Measurements from ENCODE around the gene PDE7B.
A peak's percentile ranks its signal among the peaks of the same experiment; 100 is the strongest.

PDE7B gene

DNA sequence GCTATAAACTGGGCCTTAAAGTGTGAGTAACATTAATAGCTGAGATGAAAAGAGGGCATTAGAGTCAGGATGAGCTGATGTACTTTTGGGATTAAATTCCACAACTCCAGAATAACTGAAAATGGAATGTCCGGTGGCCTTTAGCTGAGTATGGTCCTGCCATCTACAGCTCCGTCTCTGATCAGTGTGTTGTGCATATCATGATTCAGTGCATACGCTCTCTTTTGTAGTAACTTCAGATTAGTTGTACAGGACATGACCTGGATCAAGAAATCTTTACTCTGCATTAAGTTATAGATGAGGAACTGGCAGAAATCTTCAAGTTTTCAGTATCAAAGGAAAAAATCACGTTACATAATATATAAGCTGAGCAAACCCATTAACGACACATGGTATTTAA, 306.2 kb downstream of the PDE7B start:
- in situ Hi-C loops (cut with HindIII; ENCODE audit: low pct_ligation_motif_present, low sequenced_read_pairs) = no loop called here
- Histone ChIP-seq H3K27ac (no peak overlapping the region), H3K4me3 (ENCODE audit: low read depth, low read length) (no peak overlapping the region), H3K36me3 (replicated peaks) (peaks cover 21% of the 10 kb centered on the region), H3K27me3 (replicated peaks) (no peaks in the 10 kb centered on the region)
- DNase-seq = no peak
- TF ChIP-seq, protein P1, sequence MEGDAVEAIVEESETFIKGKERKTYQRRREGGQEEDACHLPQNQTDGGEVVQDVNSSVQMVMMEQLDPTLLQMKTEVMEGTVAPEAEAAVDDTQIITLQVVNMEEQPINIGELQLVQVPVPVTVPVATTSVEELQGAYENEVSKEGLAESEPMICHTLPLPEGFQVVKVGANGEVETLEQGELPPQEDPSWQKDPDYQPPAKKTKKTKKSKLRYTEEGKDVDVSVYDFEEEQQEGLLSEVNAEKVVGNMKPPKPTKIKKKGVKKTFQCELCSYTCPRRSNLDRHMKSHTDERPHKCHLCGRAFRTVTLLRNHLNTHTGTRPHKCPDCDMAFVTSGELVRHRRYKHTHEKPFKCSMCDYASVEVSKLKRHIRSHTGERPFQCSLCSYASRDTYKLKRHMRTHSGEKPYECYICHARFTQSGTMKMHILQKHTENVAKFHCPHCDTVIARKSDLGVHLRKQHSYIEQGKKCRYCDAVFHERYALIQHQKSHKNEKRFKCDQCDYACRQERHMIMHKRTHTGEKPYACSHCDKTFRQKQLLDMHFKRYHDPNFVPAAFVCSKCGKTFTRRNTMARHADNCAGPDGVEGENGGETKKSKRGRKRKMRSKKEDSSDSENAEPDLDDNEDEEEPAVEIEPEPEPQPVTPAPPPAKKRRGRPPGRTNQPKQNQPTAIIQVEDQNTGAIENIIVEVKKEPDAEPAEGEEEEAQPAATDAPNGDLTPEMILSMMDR (IDR thresholded peaks at IDR 0.05; ENCODE audit: low read depth, low read length, missing control alignments) = no peak

DNA sequence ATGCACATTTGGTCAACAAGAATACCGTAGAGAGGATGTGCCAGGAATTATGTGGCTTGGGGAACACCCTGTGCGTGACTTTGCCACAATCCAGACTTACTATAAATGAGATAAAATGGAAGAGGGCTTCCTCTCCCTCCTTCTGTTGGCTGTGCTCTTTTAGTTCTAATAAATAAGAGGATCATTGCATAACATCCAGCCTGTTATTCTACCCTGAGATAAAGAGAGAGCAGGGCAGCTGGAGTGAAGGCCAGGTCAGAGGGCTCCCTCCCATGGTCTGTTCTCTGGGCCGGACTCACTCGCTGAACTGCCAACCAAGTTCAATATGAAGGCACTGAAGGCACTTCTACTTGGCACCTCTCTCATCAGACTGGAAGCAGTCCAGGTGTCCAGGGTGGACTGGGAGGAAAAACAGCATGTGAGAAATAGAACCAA, 306.9 kb downstream of the PDE7B start:
- DNase-seq = no peak
- Histone ChIP-seq H3K36me3 (replicated peaks) (peaks cover 24% of the 10 kb centered on the region), H3K27me3 (replicated peaks) (no peaks in the 10 kb centered on the region), H3K4me3 (ENCODE audit: low read depth, low read length) (no peak overlapping the region), H3K27ac (no peak overlapping the region)
- in situ Hi-C loops (cut with HindIII; ENCODE audit: low pct_ligation_motif_present, low sequenced_read_pairs) = no loop called here
- TF ChIP-seq, protein P1 (IDR thresholded peaks at IDR 0.05; ENCODE audit: low read depth, low read length, missing control alignments) = no peak

DNA sequence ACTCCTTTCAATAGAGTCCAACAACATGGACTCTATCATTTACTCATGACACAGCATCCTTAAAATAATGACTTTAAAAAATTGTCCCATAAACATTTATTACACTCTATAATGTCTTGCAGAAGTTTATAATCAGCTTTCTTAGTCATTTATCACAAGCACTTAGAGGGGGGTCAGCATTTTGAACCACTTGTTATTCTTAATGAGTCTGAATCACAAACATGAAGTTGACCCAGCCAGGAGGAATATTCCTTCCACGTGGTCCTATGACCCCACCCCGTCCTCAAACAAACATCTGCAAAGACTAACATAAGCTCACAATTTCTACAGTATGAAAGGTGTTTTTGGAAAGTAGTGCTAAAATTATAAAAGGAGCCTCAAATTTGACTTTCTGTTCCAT, 307.5 kb downstream of the PDE7B start:
- Histone ChIP-seq H3K27ac (no peak overlapping the region), H3K36me3 (replicated peaks) (peaks cover 24% of the 10 kb centered on the region), H3K4me3 (ENCODE audit: low read depth, low read length) (no peak overlapping the region), H3K27me3 (replicated peaks) (no peaks in the 10 kb centered on the region)
- no peak for DNase-seq
- TF ChIP-seq, protein P1 (IDR thresholded peaks at IDR 0.05; ENCODE audit: low read depth, low read length, missing control alignments) = no peak
- in situ Hi-C loops (cut with HindIII; ENCODE audit: low pct_ligation_motif_present, low sequenced_read_pairs) = no loop called here

DNA sequence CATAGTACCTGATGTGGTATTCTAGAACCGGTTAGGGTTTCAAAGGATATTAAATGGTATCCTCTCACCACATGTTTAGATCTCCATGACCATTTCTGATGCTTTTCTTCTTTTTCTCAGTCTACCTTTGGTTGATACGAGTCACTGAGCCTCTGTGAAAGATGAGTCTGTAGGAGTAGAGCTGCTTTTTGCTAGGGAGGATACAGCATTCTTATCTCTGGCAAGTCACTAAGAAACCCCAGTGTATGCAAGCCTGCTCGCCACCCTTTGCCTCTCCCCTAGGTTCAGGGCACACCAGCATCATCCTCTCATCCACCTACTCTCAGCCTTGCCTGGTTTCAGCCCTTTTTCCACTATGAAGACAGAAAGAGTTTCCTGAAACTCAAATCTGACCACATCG, 308.7 kb downstream of the PDE7B start:
- no peaks in the 10 kb centered on the region for H3K27me3 ChIP-seq (replicated peaks)
- H3K36me3 ChIP-seq (replicated peaks) = peaks cover 25% of the 10 kb centered on the region
- no peak overlapping the region for H3K4me3 ChIP-seq (ENCODE audit: low read depth, low read length)
- TF ChIP-seq, protein P1 (IDR thresholded peaks at IDR 0.05; ENCODE audit: low read depth, low read length, missing control alignments) = no peak
- H3K27ac ChIP-seq = no peak overlapping the region
- no peak for DNase-seq
- in situ Hi-C loops (cut with HindIII; ENCODE audit: low pct_ligation_motif_present, low sequenced_read_pairs) = no loop called here

DNA sequence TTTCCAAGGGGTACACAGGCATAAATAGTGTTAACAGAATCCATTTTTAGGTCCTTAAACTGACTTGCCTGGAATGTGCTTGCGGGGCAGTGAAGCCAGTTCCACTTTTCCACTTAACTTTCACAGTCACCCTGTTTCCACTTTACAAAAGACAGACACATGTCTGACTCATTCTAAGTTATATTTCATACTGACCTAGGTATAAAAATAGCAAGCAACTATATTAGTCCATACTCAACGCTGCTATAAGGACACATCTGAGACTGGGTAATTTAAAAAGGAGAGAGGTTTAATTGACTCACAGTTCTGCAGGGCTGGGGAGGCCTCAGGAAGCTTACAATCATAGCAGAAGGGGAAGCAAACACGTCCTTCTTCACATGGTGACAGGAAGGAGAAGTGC, 310.4 kb downstream of the PDE7B start:
- DNase-seq = no peak
- H3K4me3 ChIP-seq (ENCODE audit: low read depth, low read length) = no peak overlapping the region
- H3K36me3 ChIP-seq (replicated peaks) = peaks cover 25% of the 10 kb centered on the region
- in situ Hi-C loops (cut with HindIII; ENCODE audit: low pct_ligation_motif_present, low sequenced_read_pairs) = no loop called here
- H3K27me3 ChIP-seq (replicated peaks) = no peaks in the 10 kb centered on the region
- TF ChIP-seq, protein P1 (IDR thresholded peaks at IDR 0.05; ENCODE audit: low read depth, low read length, missing control alignments) = no peak
- peak overlapping the region; percentile 49 for H3K27ac ChIP-seq

DNA sequence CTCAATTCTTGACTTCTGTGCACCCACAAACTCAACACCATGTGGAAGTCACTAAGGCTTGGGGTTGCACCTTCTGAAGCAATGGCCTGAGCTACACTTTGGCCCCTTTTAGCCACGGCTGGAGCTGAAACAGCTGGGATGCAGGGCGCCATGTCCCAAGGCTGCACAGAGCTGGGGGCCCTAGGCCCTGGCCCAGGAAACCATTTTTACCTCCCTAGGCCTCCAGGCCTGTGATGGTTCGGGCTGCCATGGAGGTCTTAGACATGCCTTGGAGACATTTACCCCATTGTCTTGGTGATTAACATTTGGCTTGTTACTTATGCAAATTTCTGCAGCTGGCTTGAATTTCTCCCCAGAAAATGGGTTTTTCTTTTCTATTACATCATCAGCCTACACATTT, 311.8 kb downstream of the PDE7B start:
- Histone ChIP-seq H3K27ac (no peak overlapping the region), H3K36me3 (replicated peaks) (peaks cover 21% of the 10 kb centered on the region), H3K27me3 (replicated peaks) (no peaks in the 10 kb centered on the region), H3K4me3 (ENCODE audit: low read depth, low read length) (no peak overlapping the region)
- TF ChIP-seq, protein P1 (IDR thresholded peaks at IDR 0.05; ENCODE audit: low read depth, low read length, missing control alignments) = no peak
- DNase-seq = no peak
- in situ Hi-C loops (cut with HindIII; ENCODE audit: low pct_ligation_motif_present, low sequenced_read_pairs) = no loop called here

Measured in brain microvascular endothelial cell (primary cell).